Osteoblast (primary cell): Measurements from ENCODE around the gene LAMP5. TPM values are rescaled to one million over a fixed set of nuclear protein-coding genes. Genes with fewer than 3 reads are reported as not detected.
A peak's percentile ranks its signal among the peaks of the same experiment; 100 is the strongest.

Experiments used
- DNase-seq: peaks from one replicate; pipeline ENCODE4 v3.0.0; 2011; ENCODE audit warnings: low spot score, mixed read lengths; ENCODE audit not compliant: insufficient read length; ENCODE audit errors: missing footprints
- H2AFZ ChIP-seq: 2 replicates; pipeline ENCODE4 v1.6.0; 2011; ENCODE audit warnings: mild to moderate bottlenecking, low read length
- H3K27ac ChIP-seq: 2 replicates; pipeline ENCODE4 v1.5.1; 2011; ENCODE audit warnings: mild to moderate bottlenecking, low read depth, low read length, moderate library complexity
- H3K27me3 ChIP-seq: 2 replicates; pipeline ENCODE4 v1.6.0; 2012; ENCODE audit warnings: mild to moderate bottlenecking, control low read depth, inconsistent platforms, low read length, moderate library complexity; ENCODE audit not compliant: insufficient read depth
- H3K36me3 ChIP-seq: 2 replicates; pipeline ENCODE4 v1.5.1; 2011; ENCODE audit warnings: mild to moderate bottlenecking, low read length, control low read depth, moderate library complexity; ENCODE audit not compliant: insufficient read depth
- H3K4me1 ChIP-seq: 2 replicates; pipeline ENCODE4 v1.5.1; 2011; ENCODE audit warnings: mild to moderate bottlenecking, low read length, control low read depth, moderate library complexity; ENCODE audit not compliant: insufficient read depth
- H3K4me2 ChIP-seq: 2 replicates; pipeline ENCODE4 v1.6.0; 2011; ENCODE audit warnings: mild to moderate bottlenecking, low read length; ENCODE audit not compliant: insufficient read depth
- H3K4me3 ChIP-seq: fragments of 200-600 bp; sonication (generic); 3 replicates; pipeline ENCODE4 v1.5.1; 2012; ENCODE audit warnings: mild to moderate bottlenecking, low read length, inconsistent platforms; ENCODE audit not compliant: insufficient read depth
- H3K79me2 ChIP-seq: 2 replicates; pipeline ENCODE4 v1.6.0; 2012; ENCODE audit warnings: mild to moderate bottlenecking, low read length, control low read depth, inconsistent platforms; ENCODE audit not compliant: insufficient read depth
- H3K9me3 ChIP-seq: 2 replicates; pipeline ENCODE4 v1.5.1; 2011; ENCODE audit warnings: low read depth, low read length, control low read depth
- H4K20me1 ChIP-seq: 2 replicates; pipeline ENCODE4 v1.6.0; 2012; ENCODE audit warnings: mild to moderate bottlenecking, low read length, control low read depth; ENCODE audit not compliant: insufficient read depth
- total RNA-seq: library from RNA; depleted of rRNA; stranded (reverse); fragments of >200 nt; gene quantifications from 2 replicates; pipeline ENCODE4 v1.2.3, GENCODE V29; 2012
- TF ChIP-seq, protein P1 (sequence below): IDR thresholded peaks from 2 replicates; pipeline ENCODE4 v1.5.1; 2011; ENCODE audit warnings: mild to moderate bottlenecking, low read depth, low read length, moderate library complexity; ENCODE audit errors: extremely low read depth

The LAMP5 gene
- total RNA-seq, 1 donor: under 0.01 TPM

DNA sequence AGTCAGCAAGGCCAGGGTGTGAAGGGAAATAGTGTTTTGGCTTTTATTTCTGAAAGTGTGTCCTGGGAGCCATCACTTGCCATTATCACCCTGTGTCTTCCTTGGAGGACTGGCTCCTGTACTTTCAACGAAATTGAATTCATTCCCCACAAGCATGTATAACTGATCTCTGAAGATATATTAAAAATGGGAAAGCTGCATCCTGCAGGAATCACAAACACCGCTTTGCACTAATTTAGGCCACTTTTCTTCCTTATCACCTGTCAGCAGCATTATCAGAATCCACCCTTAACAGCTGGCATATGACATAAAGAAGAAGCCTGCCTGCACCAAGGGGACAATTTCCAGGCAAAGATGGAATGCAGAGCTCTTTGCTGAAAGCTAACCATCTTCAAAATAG is 56.2 kb downstream of the LAMP5 start:
- Histone ChIP-seq H3K27me3 (peaks cover 21% of the 10 kb centered on the region), H3K79me2 (no peaks in the 10 kb centered on the region), H2AFZ (no peak overlapping the region), H3K27ac (no peak overlapping the region), H3K36me3 (no peaks in the 10 kb centered on the region), H4K20me1 (no peaks in the 10 kb centered on the region), H3K9me3 (no peaks in the 10 kb centered on the region), H3K4me3 (no peak overlapping the region), H3K4me1 (no peaks in the 10 kb centered on the region), H3K4me2 (no peak overlapping the region)
- TF ChIP-seq, protein P1, sequence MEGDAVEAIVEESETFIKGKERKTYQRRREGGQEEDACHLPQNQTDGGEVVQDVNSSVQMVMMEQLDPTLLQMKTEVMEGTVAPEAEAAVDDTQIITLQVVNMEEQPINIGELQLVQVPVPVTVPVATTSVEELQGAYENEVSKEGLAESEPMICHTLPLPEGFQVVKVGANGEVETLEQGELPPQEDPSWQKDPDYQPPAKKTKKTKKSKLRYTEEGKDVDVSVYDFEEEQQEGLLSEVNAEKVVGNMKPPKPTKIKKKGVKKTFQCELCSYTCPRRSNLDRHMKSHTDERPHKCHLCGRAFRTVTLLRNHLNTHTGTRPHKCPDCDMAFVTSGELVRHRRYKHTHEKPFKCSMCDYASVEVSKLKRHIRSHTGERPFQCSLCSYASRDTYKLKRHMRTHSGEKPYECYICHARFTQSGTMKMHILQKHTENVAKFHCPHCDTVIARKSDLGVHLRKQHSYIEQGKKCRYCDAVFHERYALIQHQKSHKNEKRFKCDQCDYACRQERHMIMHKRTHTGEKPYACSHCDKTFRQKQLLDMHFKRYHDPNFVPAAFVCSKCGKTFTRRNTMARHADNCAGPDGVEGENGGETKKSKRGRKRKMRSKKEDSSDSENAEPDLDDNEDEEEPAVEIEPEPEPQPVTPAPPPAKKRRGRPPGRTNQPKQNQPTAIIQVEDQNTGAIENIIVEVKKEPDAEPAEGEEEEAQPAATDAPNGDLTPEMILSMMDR: no peak
- peak; percentile 25 for DNase-seq

DNA sequence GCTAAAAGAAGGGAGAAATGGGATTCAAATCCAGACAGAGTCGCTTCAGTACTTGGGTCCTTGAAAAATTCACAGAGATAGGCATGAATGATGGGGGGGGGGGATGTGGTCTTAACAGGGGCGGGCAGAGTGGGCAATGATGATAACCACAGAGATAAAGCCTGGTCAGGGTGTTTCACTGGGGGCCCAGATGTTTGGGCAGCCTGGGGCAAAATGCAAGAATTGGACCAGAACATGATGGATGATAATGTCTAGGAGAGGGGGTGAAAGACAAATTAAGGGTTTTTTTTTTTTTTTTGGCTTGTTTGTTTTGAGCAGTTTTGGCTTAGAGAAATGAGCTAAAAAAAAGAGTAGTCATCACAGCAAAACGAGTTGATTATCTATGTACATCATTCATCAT is 57.4 kb downstream of the LAMP5 start:
- H3K4me2 ChIP-seq: no peak overlapping the region
- peaks cover 28% of the 10 kb centered on the region for H3K27me3 ChIP-seq
- H3K36me3 ChIP-seq: no peaks in the 10 kb centered on the region
- no peak for DNase-seq
- TF ChIP-seq, protein P1: no peak
- H4K20me1 ChIP-seq: no peaks in the 10 kb centered on the region
- H3K79me2 ChIP-seq: no peaks in the 10 kb centered on the region
- no peak overlapping the region for H2AFZ ChIP-seq
- no peaks in the 10 kb centered on the region for H3K4me1 ChIP-seq
- no peak overlapping the region for H3K27ac ChIP-seq
- H3K4me3 ChIP-seq: no peak overlapping the region
- no peaks in the 10 kb centered on the region for H3K9me3 ChIP-seq

- Histone ChIP-seq H3K27me3 (peaks cover 29% of the 10 kb centered on the region), H3K79me2 (no peaks in the 10 kb centered on the region), H3K4me2 (no peak overlapping the region), H3K9me3 (no peaks in the 10 kb centered on the region), H3K36me3 (no peaks in the 10 kb centered on the region), H3K4me1 (no peaks in the 10 kb centered on the region), H3K27ac (no peak overlapping the region), H3K4me3 (no peak overlapping the region), H4K20me1 (no peaks in the 10 kb centered on the region), H2AFZ (no peak overlapping the region)
- no peak for DNase-seq
- TF ChIP-seq, protein P1: no peak
These were observed 58.3 kb downstream of the LAMP5 start for GRCh38 chr20:9572670-9573069.

GRCh38 chr20:9573335-9574151 is 59.2 kb downstream of the LAMP5 start:
- Histone ChIP-seq H3K27ac (no peak overlapping the region), H3K9me3 (no peaks in the 10 kb centered on the region), H3K27me3 (peaks cover 29% of the 10 kb centered on the region), H2AFZ (no peak overlapping the region), H3K4me3 (no peak overlapping the region), H3K36me3 (no peaks in the 10 kb centered on the region), H3K4me1 (no peaks in the 10 kb centered on the region), H4K20me1 (no peaks in the 10 kb centered on the region), H3K4me2 (no peak overlapping the region), H3K79me2 (no peaks in the 10 kb centered on the region)
- no peak for DNase-seq
- TF ChIP-seq, protein P1: no peak
